KOPT-K1 (cell line): ENCODE measurements around the gene MCHR2.
"Not testable (repeated sequence)": the region's sequence is repeated elsewhere in the genome, so short reads cannot be mapped to it uniquely, and the experiment has no call there.

Experiments
- H3K27ac ChIP-seq: fragments of 200-600 bp; sonication (generic); 2 replicates; pipeline ENCODE4 v1.5.1; 2016; ENCODE audit warnings: antibody characterized with exemption, mild to moderate bottlenecking, low read depth, low read length; ENCODE audit not compliant: poor library complexity, severe bottlenecking
- H3K36me3 ChIP-seq: fragments of 200-600 bp; sonication (generic); 2 replicates; pipeline ENCODE4 v1.5.1; 2017; ENCODE audit warnings: antibody characterized with exemption, mild to moderate bottlenecking, low read length, moderate library complexity; ENCODE audit not compliant: insufficient read depth
- H3K9me3 ChIP-seq: fragments of 200-600 bp; sonication (generic); 2 replicates; pipeline ENCODE4 v1.5.1; 2017; ENCODE audit warnings: antibody characterized with exemption, low read length, mild to moderate bottlenecking; ENCODE audit not compliant: insufficient read depth, poor library complexity, severe bottlenecking

The MCHR2 gene

GRCh38 chr6:99993533-99994251, at the start of gene MCHR2:
Gene MCHR2, minus strand, starts transcription at chr6:99994223. Its CDS starts 38,076 bp downstream, at chr6:99956147.
- Histone ChIP-seq H3K27ac (no peak within 1 kb of the TSS), H3K36me3 (no peaks in the 10 kb centered on the region), H3K9me3 (no peaks in the 10 kb centered on the region)

- H3K27ac ChIP-seq, H3K36me3 ChIP-seq, H3K9me3 ChIP-seq: not testable (repeated sequence)
Measured at GRCh38 chr6:100038546-100038945, 44.5 kb upstream of the MCHR2 start.

GRCh38 chr6:100035873-100036653, 42.0 kb upstream of the MCHR2 start:
- Histone ChIP-seq H3K27ac (no peak overlapping the region), H3K9me3 (no peaks in the 10 kb centered on the region), H3K36me3 (no peaks in the 10 kb centered on the region)

- Histone ChIP-seq H3K36me3 (no peaks in the 10 kb centered on the region), H3K9me3 (no peaks in the 10 kb centered on the region), H3K27ac (no peak overlapping the region)
Measured at GRCh38 chr6:100023798-100024197, 29.8 kb upstream of the MCHR2 start.

- no peak overlapping the region for H3K27ac ChIP-seq
- peaks cover 5% of the 10 kb centered on the region for H3K9me3 ChIP-seq
- no peaks in the 10 kb centered on the region for H3K36me3 ChIP-seq
Measured at GRCh38 chr6:100022847-100023246, 28.8 kb upstream of the MCHR2 start.

GRCh38 chr6:100008857-100009256, 14.8 kb upstream of the MCHR2 start:
- Histone ChIP-seq H3K27ac (no peak overlapping the region), H3K9me3 (no peaks in the 10 kb centered on the region), H3K36me3 (no peaks in the 10 kb centered on the region)

GRCh38 chr6:100001915-100002388, 7.9 kb upstream of the MCHR2 start:
- no peaks in the 10 kb centered on the region for H3K9me3 ChIP-seq
- no peaks in the 10 kb centered on the region for H3K36me3 ChIP-seq
- H3K27ac ChIP-seq = no peak overlapping the region

GRCh38 chr6:99997141-99997540, 3.1 kb upstream of the MCHR2 start:
- no peaks in the 10 kb centered on the region for H3K36me3 ChIP-seq
- no peak overlapping the region for H3K27ac ChIP-seq
- H3K9me3 ChIP-seq = no peaks in the 10 kb centered on the region

- no peaks in the 10 kb centered on the region for H3K36me3 ChIP-seq
Measured at GRCh38 chr6:99995916-99996315, 1.9 kb upstream of the MCHR2 start.

GRCh38 chr6:99993146-99993532, 884 bp downstream of the MCHR2 start:
- H3K27ac ChIP-seq = no peak overlapping the region
- H3K9me3 ChIP-seq = no peaks in the 10 kb centered on the region
- H3K36me3 ChIP-seq = no peaks in the 10 kb centered on the region

More at GRCh38 chr6:99995916-99996315, 1.9 kb upstream of the MCHR2 start:
- Histone ChIP-seq H3K9me3 (no peaks in the 10 kb centered on the region), H3K27ac (no peak overlapping the region)

GRCh38 chr6:99991955-99992354, 2.1 kb downstream of the MCHR2 start:
- Histone ChIP-seq H3K36me3 (no peaks in the 10 kb centered on the region), H3K27ac (no peak overlapping the region), H3K9me3 (no peaks in the 10 kb centered on the region)

- H3K36me3 ChIP-seq = no peaks in the 10 kb centered on the region
- no peaks in the 10 kb centered on the region for H3K9me3 ChIP-seq
Measured at GRCh38 chr6:99980741-99981140, 13.3 kb downstream of the MCHR2 start.

GRCh38 chr6:99979953-99980352, 14.1 kb downstream of the MCHR2 start:
- no peaks in the 10 kb centered on the region for H3K9me3 ChIP-seq
- no peaks in the 10 kb centered on the region for H3K36me3 ChIP-seq
- no peak overlapping the region for H3K27ac ChIP-seq

More at GRCh38 chr6:99980741-99981140, 13.3 kb downstream of the MCHR2 start:
- no peak overlapping the region for H3K27ac ChIP-seq

- Histone ChIP-seq H3K9me3 (no peaks in the 10 kb centered on the region), H3K27ac (no peak overlapping the region)
Measured at GRCh38 chr6:99967052-99967451, 27.0 kb downstream of the MCHR2 start.

GRCh38 chr6:99960027-99960426, 34.0 kb downstream of the MCHR2 start:
- Histone ChIP-seq H3K9me3 (peaks cover 13% of the 10 kb centered on the region), H3K36me3 (no peaks in the 10 kb centered on the region), H3K27ac (no peak overlapping the region)

More at GRCh38 chr6:99967052-99967451, 27.0 kb downstream of the MCHR2 start:
- no peaks in the 10 kb centered on the region for H3K36me3 ChIP-seq
